HEK293 (cell line): ENCODE measurements around the gene RELCH.

Experiments used
- CTCF ChIA-PET: fragments of 350-600 bp; formaldehyde crosslinking; extraction: SDS; loops from one replicate; lab custom pipeline; 2021; ENCODE audit warnings: antibody characterized with exemption; lab: Yijun Ruan, JAX
- POLR2A ChIA-PET: fragments of 300-600 bp; formaldehyde crosslinking; extraction: SDS; loops from one replicate; lab custom pipeline; 2020; ENCODE audit warnings: antibody characterized with exemption, inconsistent platforms; lab: Yijun Ruan, JAX
- H3K27ac ChIP-seq: fragments of 200-500 bp; sonication (Bioruptor generic); 2 replicates; pipeline ENCODE4 v1.5.1; 2014; ENCODE audit warnings: low read depth, low read length, control low read depth, inconsistent platforms; ENCODE audit errors: extremely low read depth
- H3K36me3 ChIP-seq, 2 experiments: fragments of 200-500 bp in 1 of 2; sonication (Bioruptor generic) in 1 of 2; 1 replicate in 1 of 2; 2 replicates in 1 of 2; pipeline ENCODE4 v1.5.1; 2014 to 2017; ENCODE audit warnings: inconsistent platforms in 2 of 2, low read length in 2 of 2; ENCODE audit not compliant: control insufficient read depth in 2 of 2, insufficient read depth in 1 of 2
- H3K4me1 ChIP-seq: fragments of 200-500 bp; sonication (Bioruptor generic); 2 replicates; pipeline ENCODE4 v1.5.1; 2014; ENCODE audit warnings: mild to moderate bottlenecking, low read length, inconsistent platforms; ENCODE audit not compliant: control insufficient read depth, insufficient read depth
- H3K4me3 ChIP-seq: 2 replicates; pipeline ENCODE4 v1.5.1; 2011; ENCODE audit warnings: low read depth, mild to moderate bottlenecking, control low read depth, low read length, moderate library complexity
- H3K9me3 ChIP-seq: fragments of 200-500 bp; sonication (Bioruptor generic); 2 replicates; pipeline ENCODE4 v1.5.1; 2014; ENCODE audit warnings: low read depth, low read length, inconsistent platforms; ENCODE audit not compliant: control insufficient read depth, insufficient read depth
- HOXC10 ChIP-seq: sonication (generic); formaldehyde crosslinking; IDR thresholded peaks from 2 replicates; pipeline ENCODE4 v1.8.1; 2023; ENCODE audit warnings: mild to moderate bottlenecking, missing genetic modification reagents
- HOXD13 ChIP-seq: sonication (generic); formaldehyde crosslinking; IDR thresholded peaks from 2 replicates; pipeline ENCODE4 v1.8.0; 2022; ENCODE audit warnings: missing genetic modification reagents, borderline replicate concordance
- IKZF3 ChIP-seq: fragments of 450-650 bp; IDR thresholded peaks from 2 replicates; pipeline ENCODE4 v1.5.0; 2018; ENCODE audit warnings: missing biosample characterization, mild to moderate bottlenecking, missing genetic modification characterization, moderate library complexity
- KLF16 ChIP-seq: fragments of 450-650 bp; formaldehyde crosslinking; IDR thresholded peaks from 2 replicates; pipeline ENCODE4 v1.5.1; 2017; ENCODE audit warnings: missing biosample characterization, missing genetic modification characterization
- MYNN ChIP-seq: fragments of 450-650 bp; formaldehyde crosslinking; IDR thresholded peaks from 2 replicates; pipeline ENCODE4 v1.5.1; 2016; ENCODE audit warnings: missing biosample characterization, missing genetic modification characterization, borderline replicate concordance
- SCRT2 ChIP-seq: fragments of 450-650 bp; formaldehyde crosslinking; IDR thresholded peaks from 2 replicates; pipeline ENCODE4 v1.5.1; 2016; ENCODE audit warnings: missing biosample characterization, missing genetic modification characterization
- ZBTB1 ChIP-seq: fragments of 450-650 bp; formaldehyde crosslinking; IDR thresholded peaks from 2 replicates; pipeline ENCODE4 v1.5.1; 2016; ENCODE audit warnings: missing biosample characterization, missing genetic modification characterization
- ZNF146 ChIP-seq: fragments of 450-650 bp; formaldehyde crosslinking; IDR thresholded peaks from 2 replicates; pipeline ENCODE4 v1.5.1; 2016; ENCODE audit warnings: missing biosample characterization, missing genetic modification characterization
- ZNF157 ChIP-seq: fragments of 450-650 bp; formaldehyde crosslinking; IDR thresholded peaks from 2 replicates; pipeline ENCODE4 v1.5.1; 2016; ENCODE audit warnings: missing biosample characterization, missing genetic modification characterization
- ZNF184 ChIP-seq: fragments of 450-650 bp; IDR thresholded peaks from 2 replicates; pipeline ENCODE4 v1.5.1; 2018; ENCODE audit warnings: missing biosample characterization, mild to moderate bottlenecking, missing genetic modification characterization
- ZNF214 ChIP-seq: fragments of 450-650 bp; formaldehyde crosslinking; IDR thresholded peaks from 2 replicates; pipeline ENCODE4 v1.5.1; 2017; ENCODE audit warnings: missing biosample characterization, mild to moderate bottlenecking, missing genetic modification characterization, borderline replicate concordance
- ZNF24 ChIP-seq: fragments of 450-650 bp; formaldehyde crosslinking; IDR thresholded peaks from 2 replicates; pipeline ENCODE4 v1.5.1; 2016; ENCODE audit warnings: missing biosample characterization, missing genetic modification characterization
- ZNF274 ChIP-seq, 2 experiments: fragments of 200-500 bp in 1 of 2; fragments of 450-650 bp in 1 of 2; sonication (Bioruptor generic) in 1 of 2; formaldehyde crosslinking in 1 of 2; IDR thresholded peaks; 2 replicates each; pipeline versions ENCODE4 v1.5.1 to v1.6.1; 2014 to 2016; ENCODE audit warnings: borderline replicate concordance in 1 of 2, inconsistent platforms in 1 of 2, low read length in 1 of 2, missing biosample characterization in 1 of 2, missing genetic modification characterization in 1 of 2
- ZNF341 ChIP-seq: fragments of 450-650 bp; formaldehyde crosslinking; IDR thresholded peaks from 2 replicates; pipeline ENCODE4; 2016; ENCODE audit warnings: low read depth, missing biosample characterization, missing genetic modification characterization
- ZNF37A ChIP-seq: fragments of 450-650 bp; IDR thresholded peaks from 2 replicates; pipeline ENCODE4 v1.5.1; 2018; ENCODE audit warnings: missing biosample characterization, missing genetic modification characterization
- ZNF555 ChIP-seq: fragments of 450-650 bp; formaldehyde crosslinking; conservative IDR thresholded peaks from 2 replicates; pipeline ENCODE4 v1.5.1; 2017; ENCODE audit warnings: missing biosample characterization, mild to moderate bottlenecking, missing genetic modification characterization, inconsistent platforms
- ZNF560 ChIP-seq: fragments of 450-650 bp; formaldehyde crosslinking; IDR thresholded peaks from 2 replicates; pipeline ENCODE4 v1.5.1; 2017; ENCODE audit warnings: missing biosample characterization, missing genetic modification characterization, borderline replicate concordance
- ZNF621 ChIP-seq: fragments of 450-650 bp; formaldehyde crosslinking; IDR thresholded peaks from 2 replicates; pipeline ENCODE4 v1.5.1; 2017; ENCODE audit warnings: missing biosample characterization, missing genetic modification characterization
- ZNF626 ChIP-seq: fragments of 450-650 bp; sonication (Bioruptor Pico); formaldehyde crosslinking; IDR thresholded peaks from 2 replicates; pipeline ENCODE4 v1.5.1; 2018; ENCODE audit warnings: missing biosample characterization, missing genetic modification characterization, inconsistent platforms
- ZNF747 ChIP-seq: fragments of 450-650 bp; formaldehyde crosslinking; IDR thresholded peaks from 2 replicates; pipeline ENCODE4 v1.5.1; 2016; ENCODE audit warnings: missing biosample characterization, missing genetic modification characterization
- TF ChIP-seq, protein P1 (sequence below): fragments of 450-650 bp; formaldehyde crosslinking; IDR thresholded peaks from 2 replicates; pipeline ENCODE4 v1.5.1; 2016; ENCODE audit warnings: missing biosample characterization, missing genetic modification characterization
- TF ChIP-seq, protein P2 (sequence below): fragments of 450-650 bp; IDR thresholded peaks from 2 replicates; pipeline ENCODE4 v1.5.1; 2018; ENCODE audit warnings: missing biosample characterization, missing genetic modification characterization
- TF ChIP-seq, protein P3 (sequence below): fragments of 450-650 bp; formaldehyde crosslinking; IDR thresholded peaks from 2 replicates; pipeline ENCODE4 v1.5.1; 2016; ENCODE audit warnings: missing biosample characterization, missing genetic modification characterization

The RELCH gene

DNA sequence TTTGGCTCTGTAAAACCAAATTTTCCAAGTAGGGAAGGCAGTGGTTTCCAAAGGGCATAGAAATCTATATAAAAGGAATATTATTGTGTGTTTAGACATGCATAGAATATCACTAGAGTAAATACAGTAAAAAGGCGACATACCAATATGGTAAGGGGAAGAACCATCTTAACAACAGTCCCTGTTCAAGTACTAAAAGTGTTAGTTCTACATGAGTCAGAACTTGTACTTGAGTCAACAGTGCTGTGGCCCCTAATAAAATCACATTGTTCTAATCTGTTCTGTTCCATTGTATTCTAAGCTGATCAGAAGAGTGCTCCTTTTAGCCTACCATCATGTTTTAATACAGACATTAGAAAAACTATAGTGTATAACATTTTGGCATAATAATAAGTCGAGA lies 102.0 kb downstream of the RELCH start:
- ChIA-PET CTCF (interaction anchor here (0.9 to 1.7 kb wide), 2 partner anchors 11 to 39 kb away, joined by 3 to 6 read pairs; no protein-coding TSS in a partner anchor), POLR2A (no interaction called here)
- Histone ChIP-seq H3K9me3 (no peaks in the 10 kb centered on the region), H3K4me1 (no peaks in the 10 kb centered on the region), H3K27ac (no peak overlapping the region), H3K36me3 (peaks cover 24 to 29% of the 10 kb centered on the region in 2 experiments), H3K4me3 (no peak overlapping the region)
- no peak for TF ChIP-seq ZNF146 (tag by site-specific recombination)
- no peak for TF ChIP-seq ZNF37A (tag by site-specific recombination)
- TF ChIP-seq ZNF157 (tag by site-specific recombination): no peak
- TF ChIP-seq HOXC10 (CRISPR knock-in tag): no peak
- TF ChIP-seq ZNF274 (IDR thresholded peaks at IDR 0.05; ENCODE audit: low read length): no peak
- TF ChIP-seq ZNF274 (tag by site-specific recombination; IDR thresholded peaks at IDR 0.05; ENCODE audit: borderline replicate concordance): no peak
- no peak for TF ChIP-seq ZNF555 (tag by site-specific recombination)
- TF ChIP-seq, protein P1, sequence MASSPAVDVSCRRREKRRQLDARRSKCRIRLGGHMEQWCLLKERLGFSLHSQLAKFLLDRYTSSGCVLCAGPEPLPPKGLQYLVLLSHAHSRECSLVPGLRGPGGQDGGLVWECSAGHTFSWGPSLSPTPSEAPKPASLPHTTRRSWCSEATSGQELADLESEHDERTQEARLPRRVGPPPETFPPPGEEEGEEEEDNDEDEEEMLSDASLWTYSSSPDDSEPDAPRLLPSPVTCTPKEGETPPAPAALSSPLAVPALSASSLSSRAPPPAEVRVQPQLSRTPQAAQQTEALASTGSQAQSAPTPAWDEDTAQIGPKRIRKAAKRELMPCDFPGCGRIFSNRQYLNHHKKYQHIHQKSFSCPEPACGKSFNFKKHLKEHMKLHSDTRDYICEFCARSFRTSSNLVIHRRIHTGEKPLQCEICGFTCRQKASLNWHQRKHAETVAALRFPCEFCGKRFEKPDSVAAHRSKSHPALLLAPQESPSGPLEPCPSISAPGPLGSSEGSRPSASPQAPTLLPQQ (tag by site-specific recombination): no peak
- TF ChIP-seq, protein P2, sequence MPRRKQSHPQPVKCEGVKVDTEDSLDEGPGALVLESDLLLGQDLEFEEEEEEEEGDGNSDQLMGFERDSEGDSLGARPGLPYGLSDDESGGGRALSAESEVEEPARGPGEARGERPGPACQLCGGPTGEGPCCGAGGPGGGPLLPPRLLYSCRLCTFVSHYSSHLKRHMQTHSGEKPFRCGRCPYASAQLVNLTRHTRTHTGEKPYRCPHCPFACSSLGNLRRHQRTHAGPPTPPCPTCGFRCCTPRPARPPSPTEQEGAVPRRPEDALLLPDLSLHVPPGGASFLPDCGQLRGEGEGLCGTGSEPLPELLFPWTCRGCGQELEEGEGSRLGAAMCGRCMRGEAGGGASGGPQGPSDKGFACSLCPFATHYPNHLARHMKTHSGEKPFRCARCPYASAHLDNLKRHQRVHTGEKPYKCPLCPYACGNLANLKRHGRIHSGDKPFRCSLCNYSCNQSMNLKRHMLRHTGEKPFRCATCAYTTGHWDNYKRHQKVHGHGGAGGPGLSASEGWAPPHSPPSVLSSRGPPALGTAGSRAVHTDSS (tag by site-specific recombination): no peak
- no peak for TF ChIP-seq KLF16 (tag by site-specific recombination)
- no peak for TF ChIP-seq ZNF626 (tag by site-specific recombination)
- TF ChIP-seq IKZF3 (tag by site-specific recombination): no peak
- no peak for TF ChIP-seq ZNF214 (tag by site-specific recombination)
- no peak for TF ChIP-seq ZBTB1 (tag by site-specific recombination)
- no peak for TF ChIP-seq HOXD13
- no peak for TF ChIP-seq ZNF341 (tag by site-specific recombination)
- TF ChIP-seq ZNF621 (tag by site-specific recombination): no peak
- no peak for TF ChIP-seq ZNF24
- TF ChIP-seq, protein P3, sequence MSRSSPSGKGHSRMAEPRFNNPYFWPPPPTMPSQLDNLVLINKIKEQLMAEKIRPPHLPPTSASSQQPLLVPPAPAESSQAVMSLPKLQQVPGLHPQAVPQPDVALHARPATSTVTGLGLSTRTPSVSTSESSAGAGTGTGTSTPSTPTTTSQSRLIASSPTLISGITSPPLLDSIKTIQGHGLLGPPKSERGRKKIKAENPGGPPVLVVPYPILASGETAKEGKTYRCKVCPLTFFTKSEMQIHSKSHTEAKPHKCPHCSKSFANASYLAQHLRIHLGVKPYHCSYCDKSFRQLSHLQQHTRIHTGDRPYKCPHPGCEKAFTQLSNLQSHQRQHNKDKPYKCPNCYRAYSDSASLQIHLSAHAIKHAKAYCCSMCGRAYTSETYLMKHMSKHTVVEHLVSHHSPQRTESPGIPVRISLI (tag by site-specific recombination): no peak
- TF ChIP-seq ZNF747: no peak

DNA sequence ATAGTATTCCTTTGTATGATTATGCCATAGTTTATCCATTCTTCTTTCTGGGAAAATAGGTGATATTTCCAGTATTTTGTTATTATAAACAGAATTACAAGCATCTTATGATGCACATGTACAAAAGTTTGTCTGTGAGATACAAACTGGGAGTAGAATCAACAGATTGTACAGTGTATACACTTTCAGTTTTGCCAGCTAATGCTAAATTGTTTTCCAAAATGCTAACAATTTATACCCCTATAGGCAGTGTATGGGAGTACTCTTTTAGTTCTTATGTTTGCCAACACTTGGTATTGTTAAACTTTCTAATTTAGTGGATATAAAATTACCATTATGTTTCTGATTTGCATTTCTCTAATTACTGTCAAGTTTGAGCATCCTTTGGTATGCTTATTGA lies 107.0 kb downstream of the RELCH start:
- TF ChIP-seq ZNF560 (tag by site-specific recombination) (no peak), SCRT2 (no peak), ZNF184 (tag by site-specific recombination) (0 out of 2 replicates have a peak, but pooled peaks have one; percentile 26), MYNN (tag by site-specific recombination) (no peak)
- H3K27ac ChIP-seq: no peak overlapping the region
- ChIA-PET POLR2A (interaction anchor here (0.6 kb wide), 1 partner anchor 114 kb away, joined by 3 read pairs; no protein-coding TSS in a partner anchor), CTCF (interaction anchor here (0.5 kb wide), 1 partner anchor 291 kb away, joined by 3 read pairs; no protein-coding TSS in a partner anchor)
- H3K9me3 ChIP-seq: no peaks in the 10 kb centered on the region
- no peak overlapping the region for H3K4me3 ChIP-seq
- H3K36me3 ChIP-seq: peaks cover 24 to 27% of the 10 kb centered on the region in 2 experiments
- H3K4me1 ChIP-seq: no peaks in the 10 kb centered on the region
